ENCODE data around the gene MAGT1. TPM values are rescaled to one million over a fixed set of nuclear protein-coding genes. Genes with fewer than 3 reads are reported as not detected.

MAGT1 gene
- total RNA-seq, 1 experiment from 2014 or later, result 75.0 TPM

DNA sequence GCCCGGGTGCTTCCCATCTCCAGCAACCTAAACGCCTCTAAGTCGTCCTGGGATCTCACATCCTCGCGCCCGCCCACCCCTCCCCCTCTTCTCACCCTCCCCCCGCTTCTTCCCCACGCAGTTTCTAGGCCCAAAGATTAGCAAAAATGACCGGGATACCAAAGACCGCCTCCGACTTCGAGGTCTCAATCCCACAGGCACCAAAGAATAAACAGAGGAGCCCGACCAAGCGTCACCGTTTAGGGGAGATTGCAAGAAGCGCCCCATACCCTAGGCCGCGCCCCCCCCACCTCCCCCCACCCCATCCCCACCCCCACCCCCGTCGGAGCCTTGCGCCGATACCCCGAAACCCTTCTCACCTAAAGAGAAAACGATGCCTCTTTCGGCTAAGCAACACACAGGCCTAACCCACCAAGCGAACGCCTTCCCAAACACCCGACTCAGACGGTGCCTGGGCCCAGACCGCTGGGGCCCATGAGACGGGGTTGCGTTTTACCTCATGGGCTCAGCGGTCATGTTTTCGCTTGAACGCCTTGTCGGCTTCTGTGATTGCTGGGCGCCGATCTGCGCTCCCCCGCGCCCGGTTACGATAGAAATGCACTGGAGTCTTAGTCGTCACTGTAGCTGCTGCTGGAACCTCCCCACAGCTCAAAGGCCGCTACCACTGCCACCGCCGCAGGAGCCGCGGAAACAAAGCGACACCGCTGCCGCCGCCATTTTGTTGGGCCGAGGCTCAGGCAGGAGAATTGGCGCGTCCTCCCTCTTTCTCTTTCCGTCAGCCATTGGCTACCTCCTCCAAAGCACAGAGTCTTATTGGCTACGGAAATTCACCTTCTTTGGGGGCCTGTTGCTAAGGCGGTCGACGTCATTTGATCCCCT lies 109.5 kb downstream of the MAGT1 start, which contains the start of gene ATRX:
Gene ATRX, minus strand, starts transcription at position 731 of the 879 bp plus-strand sequence. Its CDS starts 215 bp downstream, at position 516.
- POLR2A ChIA-PET, result interaction anchor here (0.6 kb wide), 1 partner anchor 45 kb away, joined by 3 read pairs; no protein-coding TSS in a partner anchor
- Mint-ChIP-seq H3K4me3 (ENCODE audit: unreplicated experiment) (peak within 1 kb of the TSS; percentile 98), H3K27ac (ENCODE audit: unreplicated experiment) (peak within 1 kb of the TSS; percentile 100), H3K4me1 (ENCODE audit: low read depth, unreplicated experiment) (no peaks in the 10 kb centered on the region), H3K36me3 (ENCODE audit: insufficient read depth, unreplicated experiment) (peaks cover 15% of the 10 kb centered on the region), H3K9me3 (ENCODE audit: unreplicated experiment) (no peaks in the 10 kb centered on the region), H3K27me3 (ENCODE audit: insufficient read depth, unreplicated experiment) (no peaks in the 10 kb centered on the region)
- intact Hi-C loops (cut with micrococcal nuclease; ENCODE audit: unreplicated experiment), result loop anchor here (5.0 to 10.0 kb wide), 2 partner anchors 112 to 319 kb away; partner anchors contain the start of genes COX7B, MAGT1 and PGK1
- TF ChIP-seq, protein P1, sequence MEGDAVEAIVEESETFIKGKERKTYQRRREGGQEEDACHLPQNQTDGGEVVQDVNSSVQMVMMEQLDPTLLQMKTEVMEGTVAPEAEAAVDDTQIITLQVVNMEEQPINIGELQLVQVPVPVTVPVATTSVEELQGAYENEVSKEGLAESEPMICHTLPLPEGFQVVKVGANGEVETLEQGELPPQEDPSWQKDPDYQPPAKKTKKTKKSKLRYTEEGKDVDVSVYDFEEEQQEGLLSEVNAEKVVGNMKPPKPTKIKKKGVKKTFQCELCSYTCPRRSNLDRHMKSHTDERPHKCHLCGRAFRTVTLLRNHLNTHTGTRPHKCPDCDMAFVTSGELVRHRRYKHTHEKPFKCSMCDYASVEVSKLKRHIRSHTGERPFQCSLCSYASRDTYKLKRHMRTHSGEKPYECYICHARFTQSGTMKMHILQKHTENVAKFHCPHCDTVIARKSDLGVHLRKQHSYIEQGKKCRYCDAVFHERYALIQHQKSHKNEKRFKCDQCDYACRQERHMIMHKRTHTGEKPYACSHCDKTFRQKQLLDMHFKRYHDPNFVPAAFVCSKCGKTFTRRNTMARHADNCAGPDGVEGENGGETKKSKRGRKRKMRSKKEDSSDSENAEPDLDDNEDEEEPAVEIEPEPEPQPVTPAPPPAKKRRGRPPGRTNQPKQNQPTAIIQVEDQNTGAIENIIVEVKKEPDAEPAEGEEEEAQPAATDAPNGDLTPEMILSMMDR (IDR thresholded peaks at IDR 0.05; ENCODE audit: insufficient read depth in 1 of 2, low read depth in 1 of 2, low read length in 1 of 2, severe bottlenecking in 1 of 2, unreplicated experiment in 1 of 2), result no peak
- CTCF ChIA-PET, result no interaction called here
- no TSS peak for BruUV-seq (replicated peaks)
- Histone ChIP-seq H3K4me1 (peaks cover 4% of the 10 kb centered on the region; the same call in 1 of the 2 replicates), H3K36me3 (ENCODE audit: control insufficient read depth, insufficient read depth, low read length) (no peaks in the 10 kb centered on the region), H3K4me3 (ENCODE audit: low read depth, low read length) (peak within 1 kb of the TSS; percentile 43), H3K9me3 (no peaks in the 10 kb centered on the region), H3K27me3 (replicated peaks; ENCODE audit: control insufficient read depth, insufficient read depth, low read length) (no peaks in the 10 kb centered on the region)
- peak; percentile 75 to 78 for DNase-seq

DNA sequence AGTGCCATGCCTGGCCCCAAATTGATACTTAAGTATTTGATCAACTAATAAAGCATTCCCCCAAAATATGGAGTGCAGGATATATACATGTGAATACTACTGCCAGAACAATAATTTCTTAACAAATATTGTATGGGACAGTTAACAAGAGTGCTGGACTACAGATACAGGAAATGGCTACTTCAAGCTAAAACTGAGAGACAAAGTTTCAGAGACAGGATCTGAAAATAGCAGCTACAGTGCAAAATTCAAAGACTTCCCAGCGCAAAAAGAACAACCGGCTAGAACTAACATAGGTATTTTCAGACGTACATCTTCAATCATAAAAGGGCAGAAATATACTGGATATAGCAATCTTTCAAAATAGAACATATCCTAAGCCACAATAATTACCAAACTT lies 115.5 kb downstream of the MAGT1 start:
- H3K27me3 ChIP-seq (replicated peaks; ENCODE audit: control insufficient read depth, insufficient read depth, low read length), result no peaks in the 10 kb centered on the region
- H3K27me3 Mint-ChIP-seq (ENCODE audit: insufficient read depth, unreplicated experiment), result no peaks in the 10 kb centered on the region
- CTCF ChIA-PET, result no interaction called here
- no peaks in the 10 kb centered on the region for H3K4me1 ChIP-seq
- DNase-seq, result no peak
- H3K4me1 Mint-ChIP-seq (ENCODE audit: low read depth, unreplicated experiment), result peaks cover 9% of the 10 kb centered on the region
- intact Hi-C loops (cut with micrococcal nuclease; ENCODE audit: unreplicated experiment), result loop anchor here (10.0 kb wide), 1 partner anchor 325 kb away; the partner anchor contains the start of gene PGK1
- H3K4me3 Mint-ChIP-seq (ENCODE audit: unreplicated experiment), result no peak overlapping the region
- H3K36me3 ChIP-seq (ENCODE audit: control insufficient read depth, insufficient read depth, low read length), result no peaks in the 10 kb centered on the region
- TF ChIP-seq, protein P1 (IDR thresholded peaks at IDR 0.05; ENCODE audit: insufficient read depth in 1 of 2, low read depth in 1 of 2, low read length in 1 of 2, severe bottlenecking in 1 of 2, unreplicated experiment in 1 of 2), result no peak
- H3K36me3 Mint-ChIP-seq (ENCODE audit: insufficient read depth, unreplicated experiment), result peaks cover 5% of the 10 kb centered on the region
- H3K9me3 Mint-ChIP-seq (ENCODE audit: unreplicated experiment), result no peaks in the 10 kb centered on the region
- H3K4me3 ChIP-seq (ENCODE audit: low read depth, low read length), result no peak overlapping the region
- no peak overlapping the region for H3K27ac Mint-ChIP-seq (ENCODE audit: unreplicated experiment)
- no peaks in the 10 kb centered on the region for H3K9me3 ChIP-seq
- no TSS peak for BruUV-seq (replicated peaks)
- POLR2A ChIA-PET, result no interaction called here

GRCh38 chrX:77776659-77777058 lies 118.6 kb downstream of the MAGT1 start:
- H3K27me3 ChIP-seq (replicated peaks; ENCODE audit: control insufficient read depth, insufficient read depth, low read length), result no peaks in the 10 kb centered on the region
- H3K4me1 Mint-ChIP-seq (ENCODE audit: low read depth, unreplicated experiment), result peaks cover 9% of the 10 kb centered on the region
- no TSS peak for BruUV-seq (replicated peaks)
- H3K4me3 ChIP-seq (ENCODE audit: low read depth, low read length), result no peak overlapping the region
- no peaks in the 10 kb centered on the region for H3K27me3 Mint-ChIP-seq (ENCODE audit: insufficient read depth, unreplicated experiment)
- TF ChIP-seq, protein P1 (IDR thresholded peaks at IDR 0.05; ENCODE audit: insufficient read depth in 1 of 2, low read depth in 1 of 2, low read length in 1 of 2, severe bottlenecking in 1 of 2, unreplicated experiment in 1 of 2), result no peak
- no peaks in the 10 kb centered on the region for H3K9me3 ChIP-seq
- H3K27ac Mint-ChIP-seq (ENCODE audit: unreplicated experiment), result no peak overlapping the region
- no peak overlapping the region for H3K4me3 Mint-ChIP-seq (ENCODE audit: unreplicated experiment)
- H3K36me3 Mint-ChIP-seq (ENCODE audit: insufficient read depth, unreplicated experiment), result peaks cover 11% of the 10 kb centered on the region
- no peaks in the 10 kb centered on the region for H3K9me3 Mint-ChIP-seq (ENCODE audit: unreplicated experiment)
- no peak for DNase-seq
- H3K36me3 ChIP-seq (ENCODE audit: control insufficient read depth, insufficient read depth, low read length), result no peaks in the 10 kb centered on the region
- CTCF ChIA-PET, result no interaction called here
- POLR2A ChIA-PET, result no interaction called here
- H3K4me1 ChIP-seq, result no peaks in the 10 kb centered on the region
- intact Hi-C loops (cut with micrococcal nuclease; ENCODE audit: unreplicated experiment), result no loop called here

Other genes starting within 250 kb of the MAGT1 start
- 61.2 and 71.4 TPM in 2 replicates for gene ATRX, start 109.2 kb downstream of the MAGT1 start, total RNA-seq (2022)
- gene COX7B, start 4.0 kb upstream of the MAGT1 start, total RNA-seq (2022), result 243 and 283 TPM in 2 replicates
- 3.1 and 3.6 TPM in 2 replicates for gene ATP7A, start 15.3 kb upstream of the MAGT1 start, total RNA-seq (2022)
- not detected in 2 replicates for gene PGAM4, start 74.2 kb upstream of the MAGT1 start, total RNA-seq (2022)
- 391 and 425 TPM in 2 replicates for gene PGK1, start 208.8 kb upstream of the MAGT1 start, total RNA-seq (2022)
- 21.0 and 22.2 TPM in 2 replicates for gene TAF9B, start 244.2 kb upstream of the MAGT1 start, total RNA-seq (2022)